Fibroblast of skin of right quadriceps (primary cell): ENCODE data around the gene GKAP1.
"Not testable (repeated sequence)": the region's sequence is repeated elsewhere in the genome, so short reads cannot be mapped to it uniquely, and the experiment has no call there.

Experiments
- DNase-seq: peaks from one replicate; pipeline ENCODE4 v3.0.0-alpha.2; 2013

GKAP1 gene

DNA sequence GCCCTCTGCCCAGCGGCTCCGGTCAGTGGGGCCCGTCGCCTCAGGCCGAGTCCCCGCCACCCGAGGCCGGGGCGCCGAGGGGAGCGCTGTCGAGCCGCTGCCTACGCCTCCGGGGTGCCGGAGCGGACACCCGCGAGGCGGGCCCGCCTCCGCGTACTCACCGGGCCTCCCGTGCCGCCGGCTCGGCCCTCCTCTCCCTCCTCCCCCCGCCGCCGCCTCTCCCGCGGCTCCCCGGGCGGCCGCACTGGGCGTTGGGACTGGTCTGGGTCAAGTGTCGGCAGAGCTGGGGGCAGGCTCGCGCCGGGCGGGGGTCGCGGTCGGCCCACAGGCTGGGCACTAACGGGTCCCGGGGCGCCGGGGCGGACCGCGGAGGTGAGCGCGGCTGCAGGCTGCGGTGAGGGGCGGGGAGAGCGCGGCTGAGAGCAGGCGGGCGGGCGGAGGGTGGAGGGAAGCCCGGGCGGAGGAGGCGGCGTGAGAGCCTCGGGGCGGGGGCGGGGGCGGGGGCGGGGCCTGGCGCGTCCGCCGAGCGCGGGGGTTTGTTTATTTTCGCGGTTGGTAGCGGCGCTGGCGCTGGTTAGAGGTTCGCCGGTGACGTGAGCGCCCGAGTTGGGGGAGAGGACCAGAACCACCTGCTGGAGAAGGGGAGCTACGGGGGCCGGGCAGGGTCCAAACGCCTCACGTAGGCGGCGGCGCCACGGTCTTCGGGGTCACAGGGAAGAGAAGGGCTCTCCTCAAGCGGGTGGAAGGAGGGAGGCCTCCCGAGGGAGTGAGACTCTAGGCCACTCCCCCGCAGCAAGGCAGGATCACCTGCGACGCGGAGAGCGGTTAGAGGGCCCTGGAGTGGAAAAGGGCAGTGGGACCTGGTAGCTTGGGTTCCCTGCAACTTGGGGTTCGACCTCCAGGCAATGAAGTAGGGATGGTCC, at the start of gene GKAP1:
GKAP1 (minus strand) TSS at position 414 of the 923 bp plus-strand sequence. CDS start 11,252 bp downstream, outside the sequence.
- peak; percentile 48 for DNase-seq

- not testable (repeated sequence) for DNase-seq
These were observed 32.3 kb upstream of the GKAP1 start for GRCh38 chr9:83849895-83850294.

- DNase-seq, result not testable (repeated sequence)
These were observed 19.6 kb upstream of the GKAP1 start for GRCh38 chr9:83837070-83837643.

- not testable (repeated sequence) for DNase-seq
These were observed 13.0 kb upstream of the GKAP1 start for GRCh38 chr9:83830426-83831071.

DNA sequence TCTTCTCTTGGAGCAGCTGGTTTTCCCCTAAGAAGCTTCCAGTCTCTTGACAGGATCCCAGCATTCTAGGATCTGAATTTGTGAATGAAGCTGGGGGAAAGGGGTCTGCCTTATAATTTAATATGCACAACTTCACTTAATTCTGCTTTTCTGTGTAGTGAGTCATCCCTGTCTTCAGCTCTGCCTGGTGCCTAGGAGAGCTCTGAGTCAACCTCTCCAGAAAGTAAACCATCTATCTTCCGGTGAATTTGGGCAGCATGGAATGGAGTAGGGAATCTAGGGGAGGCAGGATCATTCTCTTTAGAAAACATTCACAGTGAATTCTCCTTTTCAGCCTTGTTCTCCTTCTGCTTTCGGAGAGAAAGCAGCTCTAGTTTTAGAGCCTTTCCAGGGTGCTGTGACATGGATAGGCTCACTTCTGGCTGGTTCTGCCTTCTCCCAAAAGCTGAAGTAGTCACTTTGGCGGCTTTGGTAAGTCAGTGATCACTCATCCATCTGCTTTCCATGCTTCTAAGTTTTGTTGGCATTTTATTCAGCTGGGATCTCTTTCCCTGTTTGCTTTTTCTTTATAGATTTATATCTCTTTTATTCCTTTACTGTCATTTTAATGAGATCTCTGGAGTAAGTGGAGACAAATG, 7.5 kb upstream of the GKAP1 start:
- peak; percentile 51 for DNase-seq

DNA sequence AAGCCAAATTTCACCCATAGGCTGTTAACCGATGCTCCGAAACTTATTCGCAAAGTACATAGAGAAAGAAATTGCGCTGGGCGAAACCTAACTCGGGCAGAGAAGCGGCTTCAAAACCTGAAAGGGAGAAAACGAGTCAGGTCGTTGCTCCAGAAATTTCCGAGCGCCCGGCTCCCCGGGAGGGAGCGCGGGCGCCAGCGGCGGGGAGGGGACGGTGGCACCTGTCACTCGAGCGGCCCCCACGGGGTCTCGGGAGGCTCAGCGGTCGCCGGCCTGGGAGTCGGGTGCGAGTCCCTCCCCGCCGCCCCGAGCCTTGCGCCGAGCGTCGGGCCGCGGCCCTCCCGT, 586 bp downstream of the GKAP1 start:
- not testable (repeated sequence) for DNase-seq

- not testable (repeated sequence) for DNase-seq
These were observed 2.4 kb downstream of the GKAP1 start for GRCh38 chr9:83815120-83815519.

DNA sequence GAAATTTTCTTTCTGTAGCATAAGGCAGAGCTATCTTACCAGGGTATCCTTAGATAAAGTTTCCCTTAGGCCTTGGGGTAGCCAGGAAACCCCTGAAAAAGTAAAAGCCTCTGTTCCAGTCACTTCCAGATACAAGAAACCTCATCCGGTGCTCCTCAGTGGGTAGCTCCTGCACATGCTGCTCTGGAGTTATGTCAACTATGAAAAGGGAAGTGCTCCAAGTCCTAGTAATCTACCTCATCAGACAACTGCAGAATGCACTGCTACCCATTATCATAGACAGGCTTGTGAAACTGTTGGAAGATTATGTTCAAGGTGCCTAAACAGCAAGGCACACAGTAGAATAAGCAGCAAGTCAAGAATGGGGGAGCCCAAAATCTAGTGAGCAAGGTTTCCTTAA, 8.4 kb downstream of the GKAP1 start:
- not testable (repeated sequence) for DNase-seq

DNA sequence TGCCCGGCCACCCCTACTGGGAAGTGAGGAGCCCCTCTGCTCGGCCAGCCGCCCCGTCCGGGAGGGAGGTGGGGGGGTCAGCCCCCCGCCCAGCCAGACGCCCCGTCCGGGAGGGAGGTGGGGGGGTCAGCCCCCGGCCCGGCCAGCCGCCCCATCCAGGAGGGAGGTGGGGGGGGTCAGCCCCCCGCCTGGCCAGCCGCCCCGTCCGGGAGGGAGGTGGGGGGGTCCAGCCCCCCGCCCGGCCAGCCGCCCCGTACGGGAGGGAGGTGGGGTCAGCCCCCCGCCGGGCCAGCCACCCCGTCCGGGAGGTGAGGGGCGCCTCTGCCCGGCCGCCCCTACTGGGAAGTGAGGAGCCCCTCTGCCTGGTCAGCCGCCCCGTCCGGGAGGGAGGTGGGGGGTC, 13.1 kb downstream of the GKAP1 start:
- DNase-seq, result not testable (repeated sequence)

GRCh38 chr9:83803941-83804340, 13.6 kb downstream of the GKAP1 start:
- DNase-seq, result not testable (repeated sequence)

- DNase-seq, result no peak
These were observed 17.1 kb downstream of the GKAP1 start for GRCh38 chr9:83800236-83801033.

DNA sequence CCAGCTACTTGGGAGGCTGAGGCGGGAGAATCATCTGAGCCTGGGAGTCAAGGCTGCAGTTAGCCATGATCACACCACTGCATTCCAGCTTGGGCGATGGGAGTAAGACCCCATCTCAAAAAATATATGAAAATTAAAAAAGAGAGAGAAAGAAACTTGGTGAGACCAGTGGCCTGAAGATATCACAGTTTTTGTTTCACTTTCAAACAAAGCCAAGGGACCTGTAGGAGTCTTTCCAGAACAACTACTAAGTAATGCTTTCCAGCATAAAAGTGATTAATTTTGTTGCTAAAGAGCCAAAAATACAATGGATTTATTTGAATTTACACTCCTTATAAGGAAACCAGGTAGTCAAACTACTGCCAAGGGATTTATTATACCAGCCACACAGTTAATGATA, 23.5 kb downstream of the GKAP1 start:
- DNase-seq, result no peak

DNA sequence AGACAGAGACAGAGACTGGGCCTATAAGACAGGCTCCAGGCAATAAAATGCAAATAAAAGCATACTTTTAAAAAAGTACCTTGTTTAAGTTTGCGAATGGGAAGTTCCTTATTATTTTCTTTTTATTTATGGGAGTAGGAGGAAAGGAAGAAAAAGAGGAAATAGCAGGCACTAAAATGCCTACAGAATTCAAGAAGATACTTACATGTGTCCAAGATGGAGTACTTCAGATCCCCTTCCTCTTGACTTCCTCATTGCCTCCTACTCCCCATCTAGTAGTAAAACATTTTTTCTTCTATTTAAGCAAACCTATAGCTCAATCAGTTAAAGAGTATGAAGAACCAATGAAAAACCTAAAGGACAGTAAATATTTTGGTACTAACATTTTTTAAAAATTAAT, 24.8 kb downstream of the GKAP1 start:
- no peak for DNase-seq

- no peak for DNase-seq
These were observed 39.4 kb downstream of the GKAP1 start for GRCh38 chr9:83778164-83778563.

- DNase-seq, result no peak
These were observed 41.6 kb downstream of the GKAP1 start for GRCh38 chr9:83775932-83776331.

DNA sequence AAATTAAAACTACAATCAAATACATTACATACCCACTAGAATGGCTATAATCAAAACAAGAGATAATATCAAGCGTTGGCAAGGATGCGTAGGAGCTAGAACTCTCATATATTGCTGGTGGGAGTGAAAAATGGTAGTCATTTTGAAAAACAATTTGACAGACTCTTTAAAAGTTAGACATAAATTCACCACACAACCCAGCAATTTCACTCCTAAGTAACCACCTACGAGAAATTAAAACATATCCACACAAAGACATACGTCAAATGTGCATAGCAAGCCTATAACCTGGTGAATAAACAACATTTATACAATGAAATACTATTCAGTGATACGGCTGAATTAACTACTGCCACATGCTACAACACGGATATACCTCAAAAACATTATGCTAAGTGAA, 44.7 kb downstream of the GKAP1 start:
- DNase-seq, result no peak

DNA sequence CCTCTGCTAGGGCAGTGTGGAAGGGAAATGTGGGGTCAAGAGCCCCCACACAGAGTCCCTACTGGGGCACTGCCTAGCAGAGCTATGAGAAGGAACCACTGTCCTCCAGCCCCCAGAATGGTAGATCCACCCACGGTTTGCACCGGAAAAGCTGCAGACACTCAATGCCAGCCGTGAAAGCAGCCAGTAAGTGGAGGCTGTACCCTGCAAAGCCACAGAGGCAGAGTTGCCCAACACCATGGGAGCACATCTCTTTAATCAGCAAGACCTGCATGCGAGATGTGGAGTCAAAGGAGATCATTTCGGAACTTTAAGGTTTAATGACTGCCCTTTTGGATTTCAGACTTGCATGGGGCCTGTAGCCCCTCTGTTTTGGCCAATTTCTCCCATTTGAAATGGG, 52.2 kb downstream of the GKAP1 start:
- DNase-seq, result no peak

DNA sequence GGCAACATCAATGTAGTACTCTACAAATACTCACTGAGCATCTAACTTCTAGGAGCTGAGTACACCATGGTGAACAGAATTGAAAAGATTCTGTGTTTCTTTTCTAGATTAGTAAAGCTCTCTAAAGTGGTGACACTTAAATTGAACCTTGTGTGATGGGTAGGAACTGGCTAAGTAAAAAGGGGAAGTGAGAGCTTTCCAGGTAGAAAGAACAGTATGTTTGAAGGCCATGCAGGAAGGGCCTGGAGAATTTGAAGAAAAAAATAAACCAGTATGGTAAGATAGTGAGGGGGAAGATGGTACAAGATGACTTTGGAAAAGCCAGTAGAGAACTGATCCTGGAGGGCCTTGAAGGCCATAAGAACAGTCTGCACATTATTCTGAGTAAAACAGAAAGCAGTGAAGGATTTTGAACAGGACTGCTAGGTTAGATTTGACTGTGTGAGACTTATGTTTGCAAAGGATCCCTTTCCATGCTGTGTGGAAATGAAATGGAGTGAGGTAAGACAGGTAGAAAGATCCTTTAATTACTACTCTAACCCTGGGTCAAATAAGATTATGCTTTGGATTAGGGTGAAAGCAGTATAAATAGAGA, 63.1 kb downstream of the GKAP1 start:
- no peak for DNase-seq

DNA sequence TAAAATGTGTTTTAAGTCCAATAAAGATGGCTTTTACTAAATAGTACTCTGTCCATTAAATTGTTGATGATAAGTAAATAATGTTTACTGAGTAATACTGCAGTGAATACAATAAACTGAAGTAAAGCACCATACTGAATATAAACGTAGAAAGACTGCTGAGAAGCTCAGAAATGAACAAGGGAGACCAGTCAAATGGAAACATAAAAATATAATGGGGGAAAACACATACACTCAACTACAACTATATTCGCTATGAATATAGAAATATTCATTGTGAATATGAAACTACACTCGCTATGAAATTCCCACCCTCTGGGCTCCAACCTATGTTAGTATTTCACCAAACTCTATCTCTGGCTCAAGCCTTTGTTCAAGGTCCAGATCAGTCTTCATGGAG, 67.9 kb downstream of the GKAP1 start:
- no peak for DNase-seq

DNA sequence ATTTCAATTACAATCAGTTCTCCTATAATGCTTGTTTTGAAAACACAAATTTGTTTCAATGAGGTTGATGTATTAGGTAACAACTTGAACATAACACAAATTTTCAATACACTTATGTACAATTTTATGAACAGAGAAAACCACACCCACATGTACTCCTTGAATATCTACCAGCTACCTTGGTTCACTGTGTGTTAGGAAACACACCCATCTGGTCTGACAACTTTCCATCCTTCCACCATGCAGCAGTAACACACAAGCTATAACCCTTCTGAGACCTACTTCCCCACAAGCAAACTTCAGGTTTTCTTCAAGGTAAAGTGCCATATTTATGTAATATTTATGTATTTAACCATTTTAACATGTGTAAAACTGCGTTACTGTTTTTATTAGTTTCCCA, 73.4 kb downstream of the GKAP1 start:
- DNase-seq, result no peak

- DNase-seq, result no peak
These were observed 83.8 kb downstream of the GKAP1 start for GRCh38 chr9:83733739-83734138.
